ENCODE measurements around the gene TAF11L9. TPM values are rescaled to one million over a fixed set of nuclear protein-coding genes. Genes with fewer than 3 reads are reported as not detected.
"Not testable (repeated sequence)": the region's sequence is repeated elsewhere in the genome, so short reads cannot be mapped to it uniquely, and the experiment has no call there.

TAF11L9 gene
- total and polyA plus RNA-seq, 2 experiments from 2014 or later, result not detected

- Histone ChIP-seq H4K20me1 (replicated peaks; ENCODE audit: insufficient read depth) (no peaks in the 10 kb centered on the region), H3K79me2 (replicated peaks; ENCODE audit: insufficient read depth) (no peaks in the 10 kb centered on the region), H3K4me3 (no peak overlapping the region), H3K4me2 (no peak overlapping the region), H3K9me2 (ENCODE audit: insufficient read depth) (no peaks in the 10 kb centered on the region), H3K36me3 (ENCODE audit: insufficient read depth) (no peaks in the 10 kb centered on the region), H2AFZ (no peak overlapping the region), H3K27me3 (ENCODE audit: insufficient read depth) (no peaks in the 10 kb centered on the region), H3K27ac (ENCODE audit: low read depth) (no peak overlapping the region), H3K4me1 (ENCODE audit: insufficient read depth) (no peaks in the 10 kb centered on the region), H3F3A (replicated peaks; ENCODE audit: low read depth) (no peaks in the 10 kb centered on the region)
- ATAC-seq, result no peak
- Mint-ChIP-seq H3K27me3 (ENCODE audit: insufficient read depth, low read depth, poor library complexity) (peaks cover 2% of the 10 kb centered on the region), H3K27ac (no peak overlapping the region), H3K4me3 (no peak overlapping the region), H3K9me3 (peaks cover 2% of the 10 kb centered on the region; the same call in 1 of the 3 replicates), H3K4me1 (no peaks in the 10 kb centered on the region; the same call in 2 of the 3 replicates), H3K36me3 (ENCODE audit: low read depth) (no peaks in the 10 kb centered on the region)
- no peak for DNase-seq (ENCODE audit: low spot score)
- no peak for TF ChIP-seq ZNF114 (CRISPR knock-in tag; IDR thresholded peaks at IDR 0.05)
- TF ChIP-seq JUNB (IDR thresholded peaks at IDR 0.05; ENCODE audit: unreplicated experiment), result no peak
- TF ChIP-seq ZNF331 (CRISPR knock-in tag; IDR thresholded peaks at IDR 0.05; ENCODE audit: low read depth), result no peak
- TF ChIP-seq REST (IDR thresholded peaks at IDR 0.05; ENCODE audit: unreplicated experiment), result no peak
- TF ChIP-seq CREB1 (CRISPR knock-in tag; IDR thresholded peaks at IDR 0.05; ENCODE audit: low read depth), result no peak
- TF ChIP-seq ZNF462 (CRISPR knock-in tag; IDR thresholded peaks at IDR 0.05), result no peak
- TF ChIP-seq EZH2phosphoT487 (IDR thresholded peaks at IDR 0.05; ENCODE audit: unreplicated experiment), result no peak
- TF ChIP-seq ETS1 (IDR thresholded peaks at IDR 0.05), result no peak
- no peak for TF ChIP-seq CTCF (conservative IDR thresholded peaks at IDR 0.05; ENCODE audit: low read depth in 2 of 2)
- TF ChIP-seq STAT1 (IDR thresholded peaks at IDR 0.05; ENCODE audit: unreplicated experiment), result no peak
- no peak for TF ChIP-seq POLR2AphosphoS5 (IDR thresholded peaks at IDR 0.05; ENCODE audit: low read depth)
These were observed 10.8 kb upstream of the TAF11L9 start for GRCh38 chr5:17604951-17605350.

GRCh38 chr5:17603880-17604279 is 9.7 kb upstream of the TAF11L9 start, which contains the start of gene TAF11L11:
Gene TAF11L11 (plus strand): TSS chr5:17604183.
- not testable (repeated sequence) for ATAC-seq; H3K9me3 Mint-ChIP-seq; H3K4me3 ChIP-seq; DNase-seq (ENCODE audit: low spot score); H3F3A ChIP-seq (replicated peaks; ENCODE audit: low read depth); H3K27ac Mint-ChIP-seq; H3K9me2 ChIP-seq (ENCODE audit: insufficient read depth); H3K79me2 ChIP-seq (replicated peaks; ENCODE audit: insufficient read depth); H3K36me3 ChIP-seq (ENCODE audit: insufficient read depth); H3K27ac ChIP-seq (ENCODE audit: low read depth); H3K27me3 ChIP-seq (ENCODE audit: insufficient read depth); H3K27me3 Mint-ChIP-seq (ENCODE audit: insufficient read depth, low read depth, poor library complexity); H3K4me1 ChIP-seq (ENCODE audit: insufficient read depth); H3K36me3 Mint-ChIP-seq (ENCODE audit: low read depth); H4K20me1 ChIP-seq (replicated peaks; ENCODE audit: insufficient read depth); H2AFZ ChIP-seq; H3K4me1 Mint-ChIP-seq; H3K4me3 Mint-ChIP-seq; H3K4me2 ChIP-seq

All from GM23338 (cell line).